Neural cell (in vitro differentiated cells): ENCODE measurements around the gene RPS2. TPM values are rescaled to one million over a fixed set of nuclear protein-coding genes. Genes with fewer than 3 reads are reported as not detected.
"Not testable (repeated sequence)": the region's sequence is repeated elsewhere in the genome, so short reads cannot be mapped to it uniquely, and the experiment has no call there.

Experiments
- H2AFZ ChIP-seq: fragments of 200-600, 300-800 bp; sonication (generic), shearing (Covaris generic); 2 replicates; pipeline ENCODE4 v1.6.0; 2014; ENCODE audit warnings: low read depth, mild to moderate bottlenecking, antibody characterized with exemption, low read length, moderate library complexity
- H3F3A ChIP-seq: fragments of 200-600 bp; shearing (Covaris generic); 2 replicates; pipeline ENCODE4 v1.6.1; 2016; ENCODE audit warnings: mild to moderate bottlenecking, moderate library complexity, mixed read lengths, antibody characterized with exemption, low read length; ENCODE audit not compliant: insufficient read depth, poor library complexity, severe bottlenecking
- H3K27ac ChIP-seq: fragments of 200-600, 300-800 bp; sonication (generic), shearing (Covaris generic); 2 replicates; pipeline ENCODE4 v1.5.1; 2014; ENCODE audit warnings: mild to moderate bottlenecking, low read length, moderate library complexity
- H3K27me3 ChIP-seq: fragments of 300-800, 200-600 bp; sonication (generic), shearing (Covaris generic); 2 replicates; pipeline ENCODE4 v1.6.0; 2014; ENCODE audit warnings: mild to moderate bottlenecking, low read depth, low read length, moderate library complexity; ENCODE audit not compliant: insufficient read depth
- H3K36me3 ChIP-seq: fragments of 300-800, 200-600 bp; sonication (generic), shearing (Covaris generic); 2 replicates; pipeline ENCODE4 v1.5.1; 2014; ENCODE audit warnings: mild to moderate bottlenecking, antibody characterized with exemption, low read length, moderate library complexity; ENCODE audit not compliant: insufficient read depth
- H3K4me2 ChIP-seq: fragments of 300-800, 200-600 bp; sonication (generic), shearing (Covaris generic); 2 replicates; pipeline ENCODE4 v1.6.0; 2014; ENCODE audit warnings: mild to moderate bottlenecking, low read length
- H3K4me3 ChIP-seq: fragments of 300-800, 200-600 bp; sonication (generic), shearing (Covaris generic); 2 replicates; pipeline ENCODE4 v1.5.1; 2014; ENCODE audit warnings: mild to moderate bottlenecking, low read length, moderate library complexity
- H3K79me2 ChIP-seq: fragments of 200-600 bp; shearing (Covaris generic); replicated peaks from 2 replicates; pipeline ENCODE4 v1.6.0; 2014; ENCODE audit warnings: mild to moderate bottlenecking, low read length, moderate library complexity; ENCODE audit not compliant: insufficient read depth
- H3K9ac ChIP-seq: fragments of 300-800, 200-600 bp; sonication (generic), shearing (Covaris generic); 2 replicates; pipeline ENCODE4 v1.6.1; 2016; ENCODE audit warnings: mild to moderate bottlenecking, low read length, mixed read lengths
- H3K9me2 ChIP-seq: fragments of 200-600 bp; shearing (Covaris generic); 2 replicates; pipeline ENCODE4 v1.6.1; 2016; ENCODE audit warnings: mild to moderate bottlenecking, low read length, mixed read lengths; ENCODE audit not compliant: insufficient read depth
- H3K9me3 ChIP-seq: fragments of 200-600, 300-800 bp; sonication (generic), shearing (Covaris generic); 2 replicates; pipeline ENCODE4 v1.6.1; 2016; ENCODE audit warnings: mild to moderate bottlenecking, mixed run types, low read length, moderate library complexity, mixed read lengths
- H4K20me1 ChIP-seq: fragments of 200-600 bp; shearing (Covaris generic); 2 replicates; pipeline ENCODE4 v1.6.1; 2016; ENCODE audit warnings: mild to moderate bottlenecking, mixed run types; ENCODE audit not compliant: insufficient read depth
- CTCF ChIP-seq: fragments of 450-650 bp; IDR thresholded peaks from 2 replicates; pipeline ENCODE4 v1.5.1; 2014; ENCODE audit warnings: antibody characterized with exemption, mild to moderate bottlenecking, moderate library complexity; ENCODE audit not compliant: poor library complexity, severe bottlenecking
- EP300 ChIP-seq: fragments of 450-650 bp; conservative IDR thresholded peaks from 2 replicates; pipeline ENCODE4 v1.6.1; 2014; ENCODE audit warnings: antibody characterized with exemption, mild to moderate bottlenecking, moderate library complexity; ENCODE audit not compliant: poor library complexity, severe bottlenecking
- EZH2 ChIP-seq: fragments of 200-600, 300-800 bp; shearing (Covaris generic), sonication (generic); IDR thresholded peaks from 2 replicates; pipeline ENCODE4 v1.6.1; 2014; ENCODE audit warnings: antibody characterized with exemption, low read length, borderline replicate concordance, mild to moderate bottlenecking; ENCODE audit not compliant: insufficient read depth, poor library complexity, severe bottlenecking
- MXI1 ChIP-seq: fragments of 450-650 bp; conservative IDR thresholded peaks from 2 replicates; pipeline ENCODE4 v1.6.1; 2014; ENCODE audit warnings: antibody characterized with exemption, mild to moderate bottlenecking; ENCODE audit not compliant: poor library complexity, severe bottlenecking
- POLR2AphosphoS5 ChIP-seq: IDR thresholded peaks from 2 replicates; pipeline ENCODE4 v1.6.1; 2012
- RAD21 ChIP-seq: fragments of 450-650 bp; conservative IDR thresholded peaks from 2 replicates; pipeline ENCODE4 v1.6.1; 2014; ENCODE audit warnings: antibody characterized with exemption, mild to moderate bottlenecking, moderate library complexity
- REST ChIP-seq: IDR thresholded peaks from 2 replicates; pipeline ENCODE4 v1.6.1; 2012; ENCODE audit warnings: borderline replicate concordance
- SMC3 ChIP-seq: fragments of 450-650 bp; conservative IDR thresholded peaks from 2 replicates; pipeline ENCODE4 v1.6.1; 2014; ENCODE audit warnings: antibody characterized with exemption, mild to moderate bottlenecking, moderate library complexity; ENCODE audit not compliant: poor library complexity
- TAF1 ChIP-seq: IDR thresholded peaks from 2 replicates; pipeline ENCODE4 v1.6.1; 2012; ENCODE audit warnings: low read depth
- polyA plus RNA-seq: library from polyadenylated mRNA; depleted of rRNA; stranded (reverse); fragments of >200 nt; gene quantifications from 2 replicates; pipeline ENCODE4 v1.2.3, GENCODE V29; 2014

RPS2 gene
- polyA plus RNA-seq, 1 donor from 2014 or later: 1,393 TPM

- H3K4me2 ChIP-seq: no peak overlapping the region
- H3K27me3 ChIP-seq: peaks cover 63% of the 10 kb centered on the region
- no peaks in the 10 kb centered on the region for H3K79me2 ChIP-seq
- no peaks in the 10 kb centered on the region for H3K9me3 ChIP-seq
- H2AFZ ChIP-seq: no peak overlapping the region
- no peak for TF ChIP-seq TAF1
- no peak for TF ChIP-seq EZH2
- no peak for TF ChIP-seq CTCF
- TF ChIP-seq REST: no peak
- TF ChIP-seq MXI1: no peak
- TF ChIP-seq POLR2AphosphoS5: no peak
- TF ChIP-seq EP300: no peak
- no peak for TF ChIP-seq SMC3
- no peak for TF ChIP-seq RAD21
- no peaks in the 10 kb centered on the region for H3K36me3 ChIP-seq
- H4K20me1 ChIP-seq: no peaks in the 10 kb centered on the region
- no peaks in the 10 kb centered on the region for H3F3A ChIP-seq
- H3K9ac ChIP-seq: no peak overlapping the region
- H3K27ac ChIP-seq: no peak overlapping the region
- H3K4me3 ChIP-seq: no peak overlapping the region
- no peaks in the 10 kb centered on the region for H3K9me2 ChIP-seq
Observed at GRCh38 chr16:1920727-1921171, 43.9 kb downstream of the RPS2 start.

GRCh38 chr16:1920122-1920521 lies 44.5 kb downstream of the RPS2 start:
- not testable (repeated sequence) for H3K9ac ChIP-seq, H3K9me2 ChIP-seq, H3K4me3 ChIP-seq, H3K4me2 ChIP-seq, H3K9me3 ChIP-seq, H2AFZ ChIP-seq, H3K27ac ChIP-seq, H3F3A ChIP-seq, H3K79me2 ChIP-seq, H4K20me1 ChIP-seq, H3K36me3 ChIP-seq
- H3K27me3 ChIP-seq: peaks cover 67% of the 10 kb centered on the region
